ENCODE measurements around the gene SRP54. TPM values are rescaled to one million over a fixed set of nuclear protein-coding genes. Genes with fewer than 3 reads are reported as not detected.

SRP54 gene
- total and polyA plus RNA-seq, 12 donors: 14.9 to 39.9 (median 34.6) TPM

DNA sequence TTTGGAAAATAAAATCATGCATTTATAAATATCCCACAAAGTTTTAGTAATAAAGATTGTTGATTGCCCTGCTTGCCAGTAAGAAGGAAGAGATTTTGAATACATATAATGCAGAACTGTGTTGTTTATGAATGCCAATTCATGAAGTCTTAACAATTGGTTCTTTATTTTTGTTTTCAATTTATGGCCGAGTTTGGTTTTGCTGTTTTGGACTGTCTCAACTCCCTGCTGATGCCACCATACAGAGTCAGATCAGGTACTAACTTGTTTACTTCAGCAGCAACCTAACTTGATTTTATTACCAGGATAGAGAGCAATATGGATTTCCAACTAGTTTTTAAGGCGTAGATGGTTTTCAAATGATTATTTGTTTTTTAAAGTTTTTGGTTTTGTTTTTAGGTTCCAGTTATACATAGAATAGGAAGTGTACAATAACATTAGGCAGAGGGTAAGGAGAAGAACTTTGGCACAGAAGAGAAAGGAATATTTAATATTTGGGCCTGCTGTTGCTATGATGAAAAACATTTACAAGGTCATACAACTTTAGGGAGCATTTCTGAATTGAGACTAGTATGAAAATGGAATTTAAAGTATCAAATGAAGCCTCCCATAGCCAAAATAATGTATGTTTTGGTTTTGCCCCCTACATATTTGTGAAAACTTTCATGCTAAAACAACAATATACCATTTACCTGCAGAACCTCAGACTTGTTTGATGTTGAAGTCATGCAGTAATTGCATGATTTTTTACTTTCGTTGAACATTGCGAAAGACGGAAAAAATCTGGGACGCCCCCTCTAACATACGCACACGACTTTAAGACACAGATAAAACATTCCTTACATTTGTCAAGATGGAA is 62.4 kb downstream of the SRP54 start:
- Histone ChIP-seq H3K27me3 (no peaks in the 10 kb centered on the region), H3K4me1 (peaks cover 0 to 43% (median 29%) of the 10 kb centered on the region in 9 donors), H3K36me3 (peaks cover 0 to 18% (median 3%) of the 10 kb centered on the region in 9 donors), H3K27ac (peak overlapping the region; percentile 89 to 99 (median 96)), H3K9me3 (no peaks in the 10 kb centered on the region), H3K4me3 (peak overlapping the region; percentile 66 to 96 (median 81))
- WGBS, 2 donors: 22 to 29% methylated on average over 8 of the region's 8 CpGs
- intact Hi-C loops (cut with DNase I): loop anchor here in 7 of 10 donors (5.0 to 10.0 kb wide), 7 partner anchors 63 to 370 kb away; partner anchors contain the start of genes PPP2R3C (in 3 of the 7), PRORP (in 3 of the 7), BAZ1A (in 1 of the 7) and NFKBIA (in 1 of the 7)
- no peak for ATAC-seq
- TF ChIP-seq CTCF (IDR thresholded peaks at IDR 0.05): no peak
- DNase-seq: no peak

- H3K4me3 ChIP-seq: peak overlapping the region; percentile 66 to 96 (median 81)
- TF ChIP-seq CTCF (IDR thresholded peaks at IDR 0.05): no peak
- ATAC-seq: peak in 1 of 8 donors; percentile 1
- H3K27me3 ChIP-seq: no peaks in the 10 kb centered on the region
- H3K4me1 ChIP-seq: peaks cover 3 to 49% (median 29%) of the 10 kb centered on the region in 9 donors
- 0 to 1% methylated on average over 6 of the region's 6 CpGs for WGBS, 2 donors
- DNase-seq: no peak
- intact Hi-C loops (cut with DNase I): loop anchor here in 7 of 10 donors (2.0 to 10.0 kb wide), 8 partner anchors 63 to 369 kb away; partner anchors contain the start of genes PPP2R3C (in 4 of the 7), PRORP (in 3 of the 7), SRP54 (in 3 of the 7) and BAZ1A (in 1 of the 7)
- H3K9me3 ChIP-seq: no peaks in the 10 kb centered on the region
- peak overlapping the region; percentile 89 to 99 (median 96) for H3K27ac ChIP-seq
- H3K36me3 ChIP-seq: peaks cover 0 to 21% (median 5%) of the 10 kb centered on the region in 9 donors
Observed at GRCh38 chr14:35045798-35046047, 62.9 kb downstream of the SRP54 start.

- Histone ChIP-seq H3K4me3 (peak within 1 kb of the TSS; percentile 66 to 96 (median 81)), H3K9me3 (no peaks in the 10 kb centered on the region), H3K27ac (peak within 1 kb of the TSS; percentile 92 to 99 (median 96)), H3K27me3 (no peaks in the 10 kb centered on the region), H3K4me1 (peaks cover 4 to 53% (median 33%) of the 10 kb centered on the region in 9 donors), H3K36me3 (peaks cover 0 to 22% (median 5%) of the 10 kb centered on the region in 9 donors)
- WGBS, 2 donors: 0 to 1% methylated on average over 76 to 77 of the region's 77 CpGs
- ATAC-seq (peak; percentile 97 to 99 (median 98)), DNase-seq (peak; percentile 98 to 99)
- TF ChIP-seq CTCF (IDR thresholded peaks at IDR 0.05): no peak
- intact Hi-C loops (cut with DNase I): loop anchor here in 7 of 10 donors (2.0 to 10.0 kb wide), 8 partner anchors 63 to 369 kb away; partner anchors contain the start of genes PPP2R3C (in 4 of the 7), PRORP (in 3 of the 7), SRP54 (in 3 of the 7) and BAZ1A (in 1 of the 7)
Observed at GRCh38 chr14:35046048-35046750, 63.4 kb downstream of the SRP54 start, which contains the start of gene FAM177A1. Gene FAM177A1, plus strand, starts transcription at chr14:35046272. Its CDS starts 192 bp downstream, at chr14:35046464.

Data from heart right ventricle (tissue), 16 donors.